Thymus (tissue), 11 donors: ENCODE measurements around the gene ODF2. TPM values are rescaled to one million over a fixed set of nuclear protein-coding genes. Genes with fewer than 3 reads are reported as not detected.

Experiments used
- DNase-seq, 9 donors: peaks; one replicate each; pipeline ENCODE4 v3.0.0-alpha.2; 2013; ENCODE audit warnings: low spot score in 9 of 9, low read depth in 6 of 9, missing footprints in 1 of 9
- H3K27ac ChIP-seq, 2 donors: one replicate each; pipeline ENCODE4 v1.5.1; 2013; ENCODE audit warnings: control low read depth in 1 of 2, low read depth in 1 of 2, low read length in 1 of 2, mild to moderate bottlenecking in 1 of 2, moderate library complexity in 1 of 2
- H3K27me3 ChIP-seq, 2 donors: one replicate each; pipeline ENCODE4 v1.5.1; 2013; ENCODE audit warnings: low read length in 1 of 2; ENCODE audit not compliant: control insufficient read depth in 2 of 2, insufficient read depth in 1 of 2
- H3K36me3 ChIP-seq, 2 donors: one replicate each; pipeline ENCODE4 v1.5.1; 2013; ENCODE audit warnings: low read length in 1 of 2, mild to moderate bottlenecking in 1 of 2, moderate library complexity in 1 of 2; ENCODE audit not compliant: control insufficient read depth in 2 of 2, insufficient read depth in 2 of 2
- H3K4me1 ChIP-seq, 2 donors: one replicate each; pipeline ENCODE4 v1.5.1; 2013; ENCODE audit warnings: low read length in 2 of 2; ENCODE audit not compliant: control insufficient read depth in 2 of 2, insufficient read depth in 2 of 2
- H3K4me3 ChIP-seq, 2 donors: one replicate each; pipeline ENCODE4 v1.5.1; 2013; ENCODE audit warnings: low read length in 2 of 2, control low read depth in 1 of 2, mild to moderate bottlenecking in 1 of 2
- H3K9me3 ChIP-seq, 2 donors: one replicate each; pipeline ENCODE4 v1.5.1; 2013; ENCODE audit warnings: low read length in 1 of 2, mild to moderate bottlenecking in 1 of 2; ENCODE audit not compliant: control insufficient read depth in 2 of 2, insufficient read depth in 1 of 2
- WGBS: extraction: QIAGEN DNeasy Blood & Tissue Kit; methylation state at CpG from one replicate; pipeline ENCODE4 v1.1.7; 2013; 5-methylcytosine and 5-hydroxymethylcytosine counted together
- polyA plus RNA-seq: library from polyadenylated mRNA; stranded (reverse); fragments of 200-250 nt; gene quantifications from one replicate; pipeline ENCODE4 v1.2.3, GENCODE V29; 2013
- total RNA-seq: library from RNA; stranded (reverse); fragments of 120-200 nt; gene quantifications from one replicate; pipeline ENCODE4 v1.2.4, GENCODE V29; 2013
- donor health status: healthy.

Gene ODF2
- total and polyA plus RNA-seq, 2 donors, result 22.7 to 34.4 TPM

- 94% methylated on average over 17 of the region's 17 CpGs for whole genome bisulfite sequencing
- no peaks in the 10 kb centered on the region for H3K9me3 ChIP-seq
- peaks cover 70 to 84% of the 10 kb centered on the region in 2 donors for H3K36me3 ChIP-seq
- no peak overlapping the region for H3K27ac ChIP-seq
- DNase-seq, result no peak
- H3K27me3 ChIP-seq, result no peaks in the 10 kb centered on the region
- no peaks in the 10 kb centered on the region for H3K4me1 ChIP-seq
- H3K4me3 ChIP-seq, result no peak overlapping the region
Observed at GRCh38 chr9:128484686-128485413, 29.0 kb downstream of the ODF2 start.

- WGBS, result 91% methylated on average over 7 of the region's 7 CpGs
- Histone ChIP-seq H3K4me3 (no peak overlapping the region), H3K27ac (no peak overlapping the region), H3K4me1 (no peaks in the 10 kb centered on the region), H3K9me3 (no peaks in the 10 kb centered on the region), H3K27me3 (no peaks in the 10 kb centered on the region), H3K36me3 (peaks cover 69 to 88% of the 10 kb centered on the region in 2 donors)
- DNase-seq, result no peak
Observed at GRCh38 chr9:128485414-128485855, 29.6 kb downstream of the ODF2 start.

GRCh38 chr9:128486201-128486600 is 30.4 kb downstream of the ODF2 start:
- no peak overlapping the region for H3K27ac ChIP-seq
- H3K4me1 ChIP-seq, result no peaks in the 10 kb centered on the region
- DNase-seq, result no peak
- H3K27me3 ChIP-seq, result no peaks in the 10 kb centered on the region
- H3K36me3 ChIP-seq, result peaks cover 69 to 85% of the 10 kb centered on the region in 2 donors
- no peak overlapping the region for H3K4me3 ChIP-seq
- no peaks in the 10 kb centered on the region for H3K9me3 ChIP-seq

- DNase-seq, result no peak
- over 99% methylated on average over 2 of the region's 2 CpGs for WGBS
- Histone ChIP-seq H3K4me3 (no peak overlapping the region), H3K27me3 (no peaks in the 10 kb centered on the region), H3K4me1 (no peaks in the 10 kb centered on the region), H3K36me3 (peaks cover 51 to 83% of the 10 kb centered on the region in 2 donors), H3K27ac (no peak overlapping the region), H3K9me3 (no peaks in the 10 kb centered on the region)
Observed at GRCh38 chr9:128493424-128493823, 37.6 kb downstream of the ODF2 start.

GRCh38 chr9:128494108-128494745 is 38.4 kb downstream of the ODF2 start:
- H3K27ac ChIP-seq, result no peak overlapping the region
- H3K9me3 ChIP-seq, result no peaks in the 10 kb centered on the region
- 21% methylated on average over 13 of the region's 13 CpGs for WGBS
- peaks cover 59 to 86% of the 10 kb centered on the region in 2 donors for H3K36me3 ChIP-seq
- H3K4me3 ChIP-seq, result no peak overlapping the region
- H3K27me3 ChIP-seq, result no peaks in the 10 kb centered on the region
- peak in 1 of 9 donors; percentile 15 for DNase-seq
- H3K4me1 ChIP-seq, result no peaks in the 10 kb centered on the region

- 33% methylated on average over 5 of the region's 5 CpGs for WGBS
- no peak overlapping the region for H3K4me3 ChIP-seq
- DNase-seq, result no peak
- no peaks in the 10 kb centered on the region for H3K4me1 ChIP-seq
- peaks cover 64 to 86% of the 10 kb centered on the region in 2 donors for H3K36me3 ChIP-seq
- H3K27me3 ChIP-seq, result no peaks in the 10 kb centered on the region
- H3K9me3 ChIP-seq, result no peaks in the 10 kb centered on the region
- H3K27ac ChIP-seq, result no peak overlapping the region
Observed at GRCh38 chr9:128494746-128495129, 38.9 kb downstream of the ODF2 start.

- H3K9me3 ChIP-seq, result no peaks in the 10 kb centered on the region
- H3K4me1 ChIP-seq, result no peaks in the 10 kb centered on the region
- no peaks in the 10 kb centered on the region for H3K27me3 ChIP-seq
- H3K36me3 ChIP-seq, result peaks cover 69 to 86% of the 10 kb centered on the region in 2 donors
- no peak overlapping the region for H3K27ac ChIP-seq
- DNase-seq, result no peak
- WGBS, result 25% methylated on average over 1 of the region's 1 CpG
- no peak overlapping the region for H3K4me3 ChIP-seq
Observed at GRCh38 chr9:128495296-128495695, 39.5 kb downstream of the ODF2 start.

GRCh38 chr9:128495804-128496417 is 40.1 kb downstream of the ODF2 start:
- Histone ChIP-seq H3K27me3 (no peaks in the 10 kb centered on the region), H3K4me3 (no peak overlapping the region), H3K4me1 (no peaks in the 10 kb centered on the region), H3K9me3 (no peaks in the 10 kb centered on the region), H3K36me3 (peaks cover 75 to 87% of the 10 kb centered on the region in 2 donors), H3K27ac (no peak overlapping the region)
- 88% methylated on average over 6 of the region's 6 CpGs for WGBS
- no peak for DNase-seq
